K562 treated with DMSO at 1 percent for 48 hours (cell line): ENCODE measurements around the gene ALPK1. TPM values are rescaled to one million over a fixed set of nuclear protein-coding genes. Genes with fewer than 3 reads are reported as not detected.

Experiments
- total RNA-seq: library from RNA; unstranded; fragments of 300-600 nt; gene quantifications from 2 replicates; pipeline ENCODE4 v1.2.3, GENCODE V29; 2022; ENCODE audit warnings: low replicate concordance; ENCODE audit errors: extremely low read depth

The ALPK1 gene
- not detected in 2 replicates for total RNA-seq

GRCh38 chr4:112296949-112297880, at the start of gene ALPK1:
Gene ALPK1, plus strand, starts transcription at chr4:112297369.

Other genes with a start within 250 kb of the ALPK1 start
- not detected in 2 replicates for gene FAM241A, start 151.9 kb upstream of the ALPK1 start, total RNA-seq
- not detected in 2 replicates for gene AP1AR, start 65.6 kb upstream of the ALPK1 start, total RNA-seq
- gene TIFA, start 11.5 kb upstream of the ALPK1 start, total RNA-seq, result not detected in 2 replicates
- not detected in 2 replicates for gene NEUROG2, start 218.8 kb downstream of the ALPK1 start, total RNA-seq